Smooth muscle cell (in vitro differentiated cells): Measurements from ENCODE around the gene CPAMD8. TPM values are rescaled to one million over a fixed set of nuclear protein-coding genes. Genes with fewer than 3 reads are reported as not detected.

Experiments
- DNase-seq: peaks from one replicate; lab custom pipeline; 2025; ENCODE audit not compliant: unreplicated experiment; lab: John Stamatoyannopoulos, UW
- H2AFZ ChIP-seq: fragments of 200-600 bp; sonication (generic); 2 replicates; pipeline ENCODE4 v1.6.0; 2016; ENCODE audit warnings: antibody characterized with exemption, low read depth, mild to moderate bottlenecking
- H3F3A ChIP-seq: fragments of 200-600 bp; sonication (generic); 2 replicates; pipeline ENCODE4 v1.6.0; 2017; ENCODE audit warnings: antibody characterized with exemption, low read depth
- H3K27ac ChIP-seq: fragments of 200-600 bp; sonication (generic); 2 replicates; pipeline ENCODE4 v1.5.1; 2016; ENCODE audit warnings: low read depth, mild to moderate bottlenecking
- H3K27me3 ChIP-seq: fragments of 200-600 bp; sonication (generic); 2 replicates; pipeline ENCODE4 v1.6.1; 2016; ENCODE audit warnings: low read depth, mild to moderate bottlenecking
- H3K36me3 ChIP-seq: fragments of 200-600 bp; sonication (generic); 2 replicates; pipeline ENCODE4 v1.5.1; 2016; ENCODE audit warnings: low read depth
- H3K4me1 ChIP-seq: fragments of 200-600 bp; sonication (generic); 2 replicates; pipeline ENCODE4 v1.5.1; 2016; ENCODE audit warnings: low read depth
- H3K4me2 ChIP-seq: fragments of 200-600 bp; sonication (generic); 2 replicates; pipeline ENCODE4 v1.6.0; 2016; ENCODE audit warnings: mild to moderate bottlenecking
- H3K4me3 ChIP-seq: fragments of 200-600 bp; sonication (generic); 2 replicates; pipeline ENCODE4 v1.5.1; 2016; ENCODE audit warnings: mild to moderate bottlenecking
- H3K79me2 ChIP-seq: fragments of 200-600 bp; sonication (generic); 2 replicates; pipeline ENCODE4 v1.6.0; 2016; ENCODE audit warnings: low read depth, mild to moderate bottlenecking
- H3K9ac ChIP-seq: fragments of 200-600 bp; sonication (generic); 2 replicates; pipeline ENCODE4 v1.6.0; 2016; ENCODE audit warnings: low read depth
- H3K9me3 ChIP-seq: fragments of 200-600 bp; sonication (generic); replicated peaks from 2 replicates; pipeline ENCODE4 v1.5.1; 2016; ENCODE audit warnings: low read depth
- H4K20me1 ChIP-seq: fragments of 200-600 bp; sonication (generic); 2 replicates; pipeline ENCODE4 v1.6.0; 2016; ENCODE audit warnings: low read depth
- CTCF ChIP-seq: fragments of 200-600 bp; sonication (generic); IDR thresholded peaks from 2 replicates; pipeline ENCODE4 v1.5.1; 2017; ENCODE audit warnings: borderline replicate concordance, mild to moderate bottlenecking, antibody characterized with exemption; ENCODE audit not compliant: insufficient read depth, poor library complexity, severe bottlenecking
- WGBS: methylation state at CpG from one replicate; pipeline ENCODE4 v1.1.7; 2016; ENCODE audit warnings: low lambda C conversion rate; 5-methylcytosine and 5-hydroxymethylcytosine counted together
- polyA plus RNA-seq: library from polyadenylated mRNA; unstranded; fragments of >200 nt; fragmentation: Nextera tagmentation; extraction: Ambion mirVana; gene quantifications from 2 replicates; pipeline ENCODE4 v1.2.1, GENCODE V29; 2016
- total RNA-seq: library from RNA; depleted of rRNA; stranded (reverse); fragments of >200 nt; gene quantifications from 2 replicates; pipeline ENCODE4 v1.2.3, GENCODE V29; 2014

CPAMD8 gene
- total and polyA plus RNA-seq, 2 experiments from 2014 or later = 0.81 to 9.4 TPM

DNA sequence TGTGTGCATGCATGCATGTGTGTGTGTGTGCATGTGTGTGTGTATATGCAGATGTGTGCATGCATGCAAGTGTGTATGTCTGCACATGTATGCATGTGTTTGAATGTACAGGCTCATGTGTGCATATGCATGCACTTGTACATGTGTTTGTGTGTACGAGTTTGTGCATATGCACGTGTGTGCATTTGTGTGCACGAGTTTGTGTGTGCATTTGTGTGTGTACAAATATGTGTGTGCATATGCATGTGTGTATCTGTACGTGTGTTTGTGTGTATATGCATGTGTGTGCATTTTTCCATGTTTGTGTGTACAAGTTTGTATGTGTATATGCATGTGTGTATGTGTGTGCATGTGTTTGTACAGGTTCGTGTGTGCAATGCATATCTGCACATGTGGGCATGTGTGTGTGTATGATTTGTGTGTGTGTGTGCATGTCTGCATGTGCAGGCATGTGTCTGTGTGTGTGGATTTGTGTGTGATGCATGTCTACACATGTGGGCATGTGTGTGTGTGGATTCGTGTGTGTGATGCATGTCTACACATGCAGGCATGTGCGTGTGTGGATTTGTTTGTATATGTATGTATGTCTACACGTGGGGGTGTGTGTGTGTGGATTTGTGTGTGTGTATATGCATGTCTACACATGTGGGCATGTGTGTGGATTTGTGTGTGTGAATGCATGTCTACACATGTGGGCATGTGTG, 80.7 kb downstream of the CPAMD8 start:
- Histone ChIP-seq H3K27ac (no peak overlapping the region), H3K27me3 (no peaks in the 10 kb centered on the region), H3F3A (no peaks in the 10 kb centered on the region), H3K36me3 (no peaks in the 10 kb centered on the region), H3K9ac (no peak overlapping the region), H3K4me3 (no peak overlapping the region), H2AFZ (no peak overlapping the region), H3K9me3 (no peaks in the 10 kb centered on the region), H3K4me2 (no peak overlapping the region), H3K4me1 (no peaks in the 10 kb centered on the region), H4K20me1 (no peaks in the 10 kb centered on the region), H3K79me2 (no peaks in the 10 kb centered on the region)
- WGBS = 81% methylated on average over 8 of the region's 8 CpGs
- TF ChIP-seq CTCF = no peak
- no peak for DNase-seq

DNA sequence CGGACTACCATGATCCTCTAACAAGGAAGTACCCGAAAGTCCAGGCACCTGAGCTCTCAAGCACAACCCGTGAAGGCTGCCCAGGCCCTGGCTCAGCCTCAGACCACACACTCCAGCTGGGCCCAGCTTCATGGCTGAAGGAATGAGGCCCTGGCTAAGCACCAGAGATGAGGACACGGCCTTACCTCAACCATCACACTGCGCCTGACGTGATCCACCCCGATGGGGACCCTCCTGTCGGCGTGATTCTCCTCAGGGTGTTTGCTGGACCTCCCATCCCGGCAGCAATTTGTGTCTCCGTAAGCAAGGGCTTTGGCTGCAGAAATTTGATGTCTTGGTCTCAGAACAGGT, 81.3 kb downstream of the CPAMD8 start:
- Histone ChIP-seq H3K36me3 (no peaks in the 10 kb centered on the region), H3K4me1 (no peaks in the 10 kb centered on the region), H3F3A (no peaks in the 10 kb centered on the region), H2AFZ (no peak overlapping the region), H3K9ac (no peak overlapping the region), H3K27ac (no peak overlapping the region), H4K20me1 (no peaks in the 10 kb centered on the region), H3K9me3 (no peaks in the 10 kb centered on the region), H3K4me2 (no peak overlapping the region), H3K79me2 (no peaks in the 10 kb centered on the region), H3K4me3 (no peak overlapping the region), H3K27me3 (no peaks in the 10 kb centered on the region)
- DNase-seq = no peak
- TF ChIP-seq CTCF = no peak
- WGBS = 96% methylated on average over 11 of the region's 11 CpGs

DNA sequence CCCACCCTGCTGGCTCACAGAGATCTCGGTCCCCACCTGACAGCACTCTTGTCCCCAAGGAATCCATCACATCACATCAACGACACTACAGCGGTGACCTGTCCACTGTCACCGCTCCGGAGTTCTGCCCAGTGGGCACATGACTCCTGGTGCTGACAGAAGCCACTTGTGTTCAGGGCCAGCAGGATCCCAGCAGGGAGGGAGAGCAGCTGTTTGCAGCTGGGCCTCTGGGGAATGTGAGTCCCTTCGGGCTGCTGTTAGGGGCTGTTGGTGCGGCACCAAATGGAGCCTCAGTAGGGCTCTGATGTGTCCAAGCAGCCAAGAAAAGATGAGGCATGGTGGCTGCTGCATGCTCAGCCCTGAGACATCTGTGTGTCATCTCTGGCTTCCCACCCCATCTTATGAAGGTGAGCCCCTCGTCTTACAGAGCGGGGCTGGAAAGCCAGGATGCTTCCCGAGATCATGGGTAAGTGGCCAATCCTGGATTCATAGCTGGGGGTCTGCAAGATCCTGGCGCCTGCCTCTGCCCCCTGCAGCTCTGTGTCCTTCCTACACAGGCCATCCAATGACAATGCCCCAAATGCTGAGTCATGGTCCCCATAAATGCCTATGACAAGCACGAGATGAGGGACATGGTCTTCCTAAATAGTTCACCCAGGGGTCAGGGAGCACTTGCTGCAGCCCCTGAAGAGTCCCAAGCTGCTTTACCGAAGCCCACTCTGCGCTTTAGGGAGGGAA, 81.8 kb downstream of the CPAMD8 start:
- Histone ChIP-seq H2AFZ (no peak overlapping the region), H3K36me3 (no peaks in the 10 kb centered on the region), H3K9me3 (no peaks in the 10 kb centered on the region), H3F3A (no peaks in the 10 kb centered on the region), H3K4me2 (no peak overlapping the region), H3K9ac (no peak overlapping the region), H3K27ac (no peak overlapping the region), H3K79me2 (no peaks in the 10 kb centered on the region), H3K4me1 (no peaks in the 10 kb centered on the region), H4K20me1 (no peaks in the 10 kb centered on the region), H3K27me3 (no peaks in the 10 kb centered on the region), H3K4me3 (no peak overlapping the region)
- 88% methylated on average over 13 of the region's 14 CpGs for WGBS
- DNase-seq = no peak
- no peak for TF ChIP-seq CTCF
